Activated T-cell treated with anti-CD3 and anti-CD28 coated beads, Interleukin-2, amount 50 U/mL, for 4 hours (primary cell): ENCODE data around the gene CRX. TPM values are rescaled to one million over a fixed set of nuclear protein-coding genes. Genes with fewer than 3 reads are reported as not detected.
"Not testable (repeated sequence)": the region's sequence is repeated elsewhere in the genome, so short reads cannot be mapped to it uniquely, and the experiment has no call there.

Experiments used
- ATAC-seq, 2 donors: fragments of 200-7000 bp; cut with Tn5 transposase; one replicate each; pipeline ENCODE4 v1.10.0; 2021
- DNase-seq: peaks from one replicate; pipeline ENCODE4 v3.0.0-alpha.2; 2020
- H3K27me3 Mint-ChIP-seq: one replicate; pipeline ENCODE4 v1.8.0; 2021; ENCODE audit warnings: low read depth, mixed read lengths
- H3K36me3 Mint-ChIP-seq: one replicate; pipeline ENCODE4 v1.8.0; 2022; ENCODE audit warnings: mixed read lengths; ENCODE audit not compliant: insufficient read depth
- H3K4me1 Mint-ChIP-seq: one replicate; pipeline ENCODE4 v1.8.0; 2021; ENCODE audit warnings: low read depth, mixed read lengths
- H3K4me3 Mint-ChIP-seq: one replicate; pipeline ENCODE4 v1.8.0; 2021; ENCODE audit warnings: mild to moderate bottlenecking, moderate library complexity, mixed read lengths
- H3K9me3 Mint-ChIP-seq: one replicate; pipeline ENCODE4 v1.8.0; 2021; ENCODE audit warnings: mixed read lengths
- total RNA-seq, 3 donors: library from RNA; stranded (reverse); gene quantifications; one replicate each; pipeline ENCODE4 v1.2.1, GENCODE V29; 2021

CRX gene
- total RNA-seq, 3 donors from 2014 or later = not detected

- DNase-seq, H3K4me1 Mint-ChIP-seq, H3K36me3 Mint-ChIP-seq, ATAC-seq, H3K4me3 Mint-ChIP-seq, H3K9me3 Mint-ChIP-seq: not testable (repeated sequence)
- H3K27me3 Mint-ChIP-seq = peaks cover 25% of the 10 kb centered on the region
These were observed 38.1 kb downstream of the CRX start for GRCh38 chr19:47859838-47860237.

GRCh38 chr19:47860602-47861297 is 39.0 kb downstream of the CRX start:
- Mint-ChIP-seq H3K36me3 (no peaks in the 10 kb centered on the region), H3K27me3 (peaks cover 29% of the 10 kb centered on the region), H3K4me1 (no peaks in the 10 kb centered on the region), H3K9me3 (no peaks in the 10 kb centered on the region), H3K4me3 (no peak overlapping the region)
- DNase-seq (no peak), ATAC-seq (no peak)

DNA sequence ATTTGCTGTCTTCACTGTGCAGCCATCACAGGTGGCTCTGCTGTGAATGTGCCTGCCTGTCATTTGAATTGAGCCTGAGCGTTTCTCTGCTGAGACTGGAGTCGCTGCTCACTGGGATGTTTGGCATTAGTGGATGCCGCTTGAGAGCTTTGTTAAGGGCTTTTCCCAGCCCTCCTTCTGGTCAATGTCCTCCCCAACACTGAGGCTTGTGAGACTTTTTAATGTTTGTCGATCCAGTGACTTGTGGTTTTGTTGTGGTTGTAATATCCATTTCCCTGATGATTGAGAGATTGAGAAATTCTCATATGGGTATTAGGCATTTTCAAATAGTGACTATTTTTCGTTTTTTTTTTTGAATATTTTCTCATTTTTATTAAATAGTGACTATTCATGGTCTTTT is 39.9 kb downstream of the CRX start:
- no peaks in the 10 kb centered on the region for H3K9me3 Mint-ChIP-seq
- ATAC-seq (no peak), DNase-seq (no peak)
- no peaks in the 10 kb centered on the region for H3K36me3 Mint-ChIP-seq
- no peaks in the 10 kb centered on the region for H3K4me1 Mint-ChIP-seq
- peaks cover 29% of the 10 kb centered on the region for H3K27me3 Mint-ChIP-seq
- no peak overlapping the region for H3K4me3 Mint-ChIP-seq

- Mint-ChIP-seq H3K36me3 (no peaks in the 10 kb centered on the region), H3K9me3 (no peaks in the 10 kb centered on the region), H3K4me1 (no peaks in the 10 kb centered on the region), H3K4me3 (no peak overlapping the region), H3K27me3 (peaks cover 22% of the 10 kb centered on the region)
- DNase-seq (peak; percentile 85), ATAC-seq (peak; percentile 98)
These were observed 41.8 kb downstream of the CRX start for GRCh38 chr19:47863514-47863936.

GRCh38 chr19:47865166-47865565 is 43.4 kb downstream of the CRX start:
- Mint-ChIP-seq H3K9me3 (no peaks in the 10 kb centered on the region), H3K36me3 (no peaks in the 10 kb centered on the region), H3K4me3 (no peak overlapping the region), H3K4me1 (peaks cover 1% of the 10 kb centered on the region), H3K27me3 (peaks cover 21% of the 10 kb centered on the region)
- DNase-seq (no peak), ATAC-seq (no peak)

DNA sequence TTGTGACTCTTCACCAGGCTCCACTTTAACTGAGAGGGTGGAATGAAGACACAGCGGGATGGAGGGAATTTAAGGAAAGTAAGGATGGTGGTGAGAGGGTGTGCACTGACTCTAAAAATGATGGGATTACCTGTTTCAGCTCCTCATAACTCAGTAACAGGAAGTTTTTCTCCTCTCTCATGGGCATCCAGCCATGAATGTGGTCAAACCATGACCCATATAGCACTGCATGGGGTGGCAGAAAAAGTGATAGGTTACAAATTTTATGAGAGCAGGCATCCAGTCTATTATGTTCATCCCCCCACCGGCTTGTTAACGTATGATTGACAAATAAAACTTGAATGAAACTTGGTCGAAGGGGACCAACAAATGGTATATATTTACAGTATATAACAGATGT is 57.2 kb downstream of the CRX start:
- Mint-ChIP-seq H3K4me3 (no peak overlapping the region), H3K27me3 (peaks cover 31% of the 10 kb centered on the region), H3K4me1 (no peaks in the 10 kb centered on the region), H3K36me3 (no peaks in the 10 kb centered on the region), H3K9me3 (peaks cover 3% of the 10 kb centered on the region)
- no peak for DNase-seq
- no peak for ATAC-seq

DNA sequence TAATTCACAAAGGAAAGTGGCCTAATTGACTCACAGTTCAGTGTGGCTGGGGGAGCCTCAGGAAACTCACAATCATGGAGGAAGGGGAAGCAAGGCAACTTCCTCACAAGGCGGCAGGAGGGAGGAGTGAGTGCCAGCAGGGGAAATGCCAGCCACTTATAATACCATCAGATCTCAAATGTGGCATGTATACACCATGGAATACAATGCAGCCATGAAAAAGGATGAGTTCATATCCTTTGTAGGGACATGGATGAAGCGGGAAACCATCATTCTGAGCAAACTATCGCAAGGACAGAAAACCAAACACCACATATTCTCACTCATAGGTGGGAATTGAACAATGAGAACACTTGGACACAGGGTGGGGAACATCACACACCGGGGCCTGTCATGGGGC is 57.6 kb downstream of the CRX start:
- H3K36me3 Mint-ChIP-seq, DNase-seq, ATAC-seq, H3K4me3 Mint-ChIP-seq, H3K9me3 Mint-ChIP-seq, H3K4me1 Mint-ChIP-seq: not testable (repeated sequence)
- H3K27me3 Mint-ChIP-seq = peaks cover 28% of the 10 kb centered on the region

GRCh38 chr19:47881757-47882156 is 60.0 kb downstream of the CRX start:
- no peaks in the 10 kb centered on the region for H3K4me1 Mint-ChIP-seq
- peaks cover 3% of the 10 kb centered on the region for H3K9me3 Mint-ChIP-seq
- ATAC-seq (no peak), DNase-seq (no peak)
- no peak overlapping the region for H3K4me3 Mint-ChIP-seq
- H3K27me3 Mint-ChIP-seq = peaks cover 25% of the 10 kb centered on the region
- no peaks in the 10 kb centered on the region for H3K36me3 Mint-ChIP-seq

GRCh38 chr19:47882890-47883289 is 61.2 kb downstream of the CRX start:
- DNase-seq = no peak
- Mint-ChIP-seq H3K27me3 (peaks cover 25% of the 10 kb centered on the region), H3K9me3 (peaks cover 3% of the 10 kb centered on the region), H3K4me3 (no peak overlapping the region), H3K36me3 (no peaks in the 10 kb centered on the region), H3K4me1 (no peaks in the 10 kb centered on the region)
- ATAC-seq = no peak

- Mint-ChIP-seq H3K4me3 (no peak overlapping the region), H3K27me3 (peaks cover 18% of the 10 kb centered on the region), H3K4me1 (no peaks in the 10 kb centered on the region), H3K36me3 (no peaks in the 10 kb centered on the region), H3K9me3 (no peaks in the 10 kb centered on the region)
- DNase-seq = no peak
- ATAC-seq = no peak
These were observed 63.3 kb downstream of the CRX start for GRCh38 chr19:47885067-47885463.

- ATAC-seq (no peak), DNase-seq (no peak)
- peaks cover 14% of the 10 kb centered on the region for H3K27me3 Mint-ChIP-seq
- H3K36me3 Mint-ChIP-seq = no peaks in the 10 kb centered on the region
- no peaks in the 10 kb centered on the region for H3K4me1 Mint-ChIP-seq
- H3K4me3 Mint-ChIP-seq = no peak within 1 kb of the TSS
- no peaks in the 10 kb centered on the region for H3K9me3 Mint-ChIP-seq
These were observed 64.3 kb downstream of the CRX start, which contains the start of gene SULT2A1 for GRCh38 chr19:47886010-47886559. Gene SULT2A1, minus strand, starts transcription at chr19:47886315. Its CDS starts 58 bp downstream, at chr19:47886257.

DNA sequence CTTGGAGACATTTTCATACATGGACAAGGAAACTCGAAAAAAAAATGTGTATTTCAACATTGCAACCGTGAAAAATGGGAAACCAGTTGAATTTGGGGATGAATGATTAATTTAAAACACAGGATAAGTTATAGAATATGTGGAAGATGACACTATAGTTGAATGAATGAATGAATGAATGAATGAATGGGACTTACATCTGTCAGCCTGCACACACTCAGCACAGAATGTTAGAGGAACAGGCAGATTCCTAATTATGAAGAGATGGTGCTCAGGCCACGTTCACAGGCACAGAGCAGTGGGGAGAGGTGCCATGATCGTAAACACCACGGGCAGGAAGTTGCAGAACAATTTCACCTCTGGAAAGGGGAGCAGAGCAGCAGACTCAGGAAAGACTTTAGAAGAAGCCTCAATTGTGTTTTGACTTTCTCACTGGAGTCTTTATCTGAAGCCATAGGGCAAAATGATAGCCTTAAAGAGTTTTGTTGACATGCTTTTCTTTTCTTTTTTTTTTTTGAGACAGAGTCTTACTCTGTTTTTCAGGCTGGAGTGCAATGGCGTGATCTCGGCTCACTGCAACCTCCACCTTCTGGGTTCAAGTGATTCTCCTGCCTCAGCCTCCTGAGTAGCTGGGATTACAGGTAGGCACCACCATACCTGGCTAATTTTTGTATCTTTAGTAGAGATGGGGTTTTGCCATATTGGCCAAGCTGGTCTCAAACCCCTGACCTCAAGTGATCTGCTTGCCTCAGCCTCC is 69.3 kb downstream of the CRX start:
- Mint-ChIP-seq H3K27me3 (peaks cover 5% of the 10 kb centered on the region), H3K9me3 (peaks cover 4% of the 10 kb centered on the region), H3K4me3 (no peak overlapping the region), H3K36me3 (no peaks in the 10 kb centered on the region), H3K4me1 (no peaks in the 10 kb centered on the region)
- DNase-seq (no peak), ATAC-seq (no peak)

GRCh38 chr19:47891622-47891922 is 69.8 kb downstream of the CRX start:
- Mint-ChIP-seq H3K4me3 (no peak overlapping the region), H3K36me3 (no peaks in the 10 kb centered on the region), H3K9me3 (peaks cover 4% of the 10 kb centered on the region), H3K4me1 (no peaks in the 10 kb centered on the region), H3K27me3 (peaks cover 5% of the 10 kb centered on the region)
- DNase-seq = no peak
- no peak for ATAC-seq

DNA sequence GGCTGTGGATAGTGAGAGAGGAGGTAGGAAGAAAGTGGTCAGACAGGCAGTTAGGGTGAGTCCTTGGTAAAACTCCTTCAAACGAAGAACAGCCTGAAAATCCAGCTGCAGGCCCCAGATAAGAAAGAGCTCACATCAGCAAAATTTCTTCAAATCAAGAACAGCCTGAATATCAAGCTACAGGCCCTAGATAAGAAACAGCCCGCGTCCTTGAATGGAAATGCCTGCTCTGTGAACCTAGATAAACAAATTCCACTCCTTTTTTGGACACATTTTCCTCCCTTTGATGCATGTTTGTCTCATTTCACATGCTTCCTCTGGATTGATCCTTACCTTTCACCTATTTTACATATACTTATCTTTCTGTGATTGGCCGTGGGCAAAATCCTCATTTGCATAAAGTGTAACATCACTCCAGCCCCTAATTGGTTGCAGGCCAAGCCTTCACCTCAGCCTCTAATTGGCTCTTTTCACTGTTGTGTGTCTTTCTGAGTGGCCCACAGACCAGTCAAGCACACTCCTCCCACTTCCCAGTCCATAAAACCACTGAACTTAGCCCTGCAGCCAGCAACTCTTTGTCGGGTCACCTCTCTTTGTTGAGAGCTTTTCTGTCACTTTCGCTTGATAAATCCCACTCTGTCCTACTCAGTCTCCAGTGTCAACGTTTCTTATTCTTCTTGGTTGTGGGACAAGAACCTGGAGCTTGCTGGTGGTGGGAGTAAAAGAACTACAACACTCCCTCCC is 70.4 kb downstream of the CRX start:
- H3K4me3 Mint-ChIP-seq = no peak overlapping the region
- ATAC-seq (no peak), DNase-seq (no peak)
- H3K4me1 Mint-ChIP-seq = no peaks in the 10 kb centered on the region
- no peaks in the 10 kb centered on the region for H3K36me3 Mint-ChIP-seq
- peaks cover 5% of the 10 kb centered on the region for H3K27me3 Mint-ChIP-seq
- H3K9me3 Mint-ChIP-seq = peaks cover 4% of the 10 kb centered on the region
